Type B pancreatic cell (in vitro differentiated cells): ENCODE data around the gene COQ8B. TPM values are rescaled to one million over a fixed set of nuclear protein-coding genes. Genes with fewer than 3 reads are reported as not detected.

Experiments
- DNase-seq: peaks from one replicate; pipeline ENCODE4 v3.0.0; 2021; ENCODE audit warnings: mixed read lengths; ENCODE audit not compliant: unreplicated experiment; ENCODE audit errors: extremely low spot score
- H3K27ac Mint-ChIP-seq: 2 replicates; pipeline ENCODE4 v1.8.0; 2021; ENCODE audit warnings: mild to moderate bottlenecking, mixed read lengths
- H3K27me3 Mint-ChIP-seq: 2 replicates; pipeline ENCODE4 v1.8.0; 2021; ENCODE audit warnings: mixed read lengths
- H3K36me3 Mint-ChIP-seq: 2 replicates; pipeline ENCODE4 v1.8.0; 2021; ENCODE audit warnings: mixed read lengths
- H3K4me1 Mint-ChIP-seq: one replicate; pipeline ENCODE4 v1.8.0; 2021; ENCODE audit warnings: mixed read lengths; ENCODE audit not compliant: unreplicated experiment
- H3K4me3 Mint-ChIP-seq: 2 replicates; pipeline ENCODE4 v1.8.0; 2021; ENCODE audit warnings: mild to moderate bottlenecking, mixed read lengths
- H3K9me3 Mint-ChIP-seq: 2 replicates; pipeline ENCODE4 v1.8.0; 2021; ENCODE audit warnings: mixed read lengths
- CTCF ChIP-seq: fragments of 200-600 bp; sonication (generic); conservative IDR thresholded peaks from 2 replicates; pipeline ENCODE4 v1.5.0; 2021; ENCODE audit warnings: antibody characterized with exemption, mild to moderate bottlenecking
- total RNA-seq: library from RNA; stranded (reverse); gene quantifications from 2 replicates; pipeline ENCODE4 v1.2.1, GENCODE V29; 2021; ENCODE audit warnings: low replicate concordance

The COQ8B gene
- total RNA-seq, 1 donor from 2014 or later, result 48.4 TPM

GRCh38 chr19:40687525-40688016, 29.1 kb downstream of the COQ8B start:
- Mint-ChIP-seq H3K27ac (no peak overlapping the region), H3K9me3 (no peaks in the 10 kb centered on the region), H3K4me1 (peaks cover 3% of the 10 kb centered on the region), H3K4me3 (no peak overlapping the region), H3K36me3 (peaks cover 12% of the 10 kb centered on the region), H3K27me3 (no peaks in the 10 kb centered on the region)
- no peak for TF ChIP-seq CTCF
- no peak for DNase-seq

GRCh38 chr19:40686882-40687524, 29.7 kb downstream of the COQ8B start:
- no peak for TF ChIP-seq CTCF
- Mint-ChIP-seq H3K4me1 (peaks cover 3% of the 10 kb centered on the region), H3K27ac (no peak overlapping the region), H3K4me3 (no peak overlapping the region), H3K9me3 (no peaks in the 10 kb centered on the region), H3K36me3 (peaks cover 12% of the 10 kb centered on the region), H3K27me3 (no peaks in the 10 kb centered on the region)
- DNase-seq, result no peak

- Mint-ChIP-seq H3K27ac (peak overlapping the region; percentile 95), H3K4me3 (peak overlapping the region; percentile 7)
These were observed 31.1 kb downstream of the COQ8B start for GRCh38 chr19:40685563-40685962.

GRCh38 chr19:40685016-40685526, 31.6 kb downstream of the COQ8B start:
- peak overlapping the region; percentile 95 for H3K27ac Mint-ChIP-seq

More at GRCh38 chr19:40685563-40685962, 31.1 kb downstream of the COQ8B start:
- Mint-ChIP-seq H3K9me3 (no peaks in the 10 kb centered on the region), H3K4me1 (peaks cover 3% of the 10 kb centered on the region), H3K36me3 (peaks cover 12% of the 10 kb centered on the region), H3K27me3 (no peaks in the 10 kb centered on the region)
- DNase-seq, result no peak
- no peak for TF ChIP-seq CTCF

GRCh38 chr19:40684280-40684679, 32.4 kb downstream of the COQ8B start:
- no peak overlapping the region for H3K27ac Mint-ChIP-seq
- TF ChIP-seq CTCF, result no peak

More at GRCh38 chr19:40685016-40685526, 31.6 kb downstream of the COQ8B start:
- no peak for TF ChIP-seq CTCF
- no peaks in the 10 kb centered on the region for H3K9me3 Mint-ChIP-seq
- H3K4me3 Mint-ChIP-seq, result no peak overlapping the region
- peaks cover 12% of the 10 kb centered on the region for H3K36me3 Mint-ChIP-seq
- no peaks in the 10 kb centered on the region for H3K27me3 Mint-ChIP-seq
- peaks cover 3% of the 10 kb centered on the region for H3K4me1 Mint-ChIP-seq
- no peak for DNase-seq

More at GRCh38 chr19:40684280-40684679, 32.4 kb downstream of the COQ8B start:
- peaks cover 16% of the 10 kb centered on the region for H3K36me3 Mint-ChIP-seq
- no peak overlapping the region for H3K4me3 Mint-ChIP-seq
- no peaks in the 10 kb centered on the region for H3K27me3 Mint-ChIP-seq
- H3K4me1 Mint-ChIP-seq, result peaks cover 3% of the 10 kb centered on the region
- no peaks in the 10 kb centered on the region for H3K9me3 Mint-ChIP-seq
- DNase-seq, result no peak
